ENCODE measurements around the gene TSKS.

GRCh38 chr19:49767381-49767780 is 4.3 kb upstream of the TSKS start:
- no peak for TF ChIP-seq EP300 (IDR thresholded peaks at IDR 0.05; ENCODE audit: low read depth in 2 of 2, low read length in 2 of 2)
- no peak for TF ChIP-seq EP300 (CRISPR knock-in tag; IDR thresholded peaks at IDR 0.05; ENCODE audit: borderline replicate concordance)
- no peak for TF ChIP-seq ATF2 (CRISPR knock-in tag; IDR thresholded peaks at IDR 0.05)
- TF ChIP-seq GFI1 (CRISPR knock-in tag; IDR thresholded peaks at IDR 0.05; ENCODE audit: borderline replicate concordance): no peak
